SH-SY5Y (cell line): ENCODE measurements around the gene FUOM.

Source experiments
- GATA2 ChIP-seq: IDR thresholded peaks from 2 replicates; pipeline ENCODE4 v1.6.1; 2011; ENCODE audit warnings: mild to moderate bottlenecking, low read depth, low read length
- GATA3 ChIP-seq: IDR thresholded peaks from 2 replicates; pipeline ENCODE4 v1.6.1; 2011; ENCODE audit warnings: low read depth, mild to moderate bottlenecking, low read length, moderate library complexity

FUOM gene

DNA sequence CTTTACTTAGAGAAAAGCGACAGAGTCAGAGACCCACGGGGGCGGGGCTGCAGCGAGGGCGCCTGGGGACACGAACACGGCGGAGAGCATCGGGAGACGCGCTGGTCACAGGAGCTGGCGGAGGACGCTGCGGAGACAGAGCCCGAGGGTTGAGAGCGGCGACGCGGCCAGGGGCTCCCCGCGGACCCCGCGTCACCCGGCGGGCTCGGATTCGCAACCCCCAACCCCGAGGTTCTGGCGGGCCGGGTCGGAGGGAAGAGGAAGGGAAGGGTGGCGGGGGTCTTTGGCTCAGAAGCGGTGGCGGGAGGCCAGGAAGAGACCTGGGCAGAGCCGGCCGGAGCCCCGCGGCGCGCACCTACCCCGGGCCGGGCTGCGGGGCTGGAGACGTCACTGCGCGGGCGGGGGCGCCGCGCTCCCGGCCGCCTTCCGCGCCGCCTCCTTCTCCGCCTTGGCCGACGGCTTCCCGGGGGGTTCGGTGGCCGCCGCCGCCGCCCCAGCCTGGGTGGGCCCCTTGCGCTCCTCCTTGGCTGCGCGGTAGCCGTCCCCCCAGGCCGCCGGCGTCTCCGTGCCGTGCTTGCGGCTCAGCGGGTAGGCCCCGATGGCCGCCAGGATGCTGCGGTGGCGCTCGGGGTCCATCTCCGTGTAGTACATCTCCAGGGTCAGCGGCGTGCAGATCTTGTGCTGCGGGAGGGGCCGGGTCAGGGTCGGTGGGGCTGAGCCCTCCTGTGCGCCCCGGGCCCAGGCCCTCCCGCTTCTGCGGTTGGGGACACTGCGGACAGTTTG is 32.2 kb downstream of the FUOM start:
- TF ChIP-seq GATA2: no peak
- no peak for TF ChIP-seq GATA3

DNA sequence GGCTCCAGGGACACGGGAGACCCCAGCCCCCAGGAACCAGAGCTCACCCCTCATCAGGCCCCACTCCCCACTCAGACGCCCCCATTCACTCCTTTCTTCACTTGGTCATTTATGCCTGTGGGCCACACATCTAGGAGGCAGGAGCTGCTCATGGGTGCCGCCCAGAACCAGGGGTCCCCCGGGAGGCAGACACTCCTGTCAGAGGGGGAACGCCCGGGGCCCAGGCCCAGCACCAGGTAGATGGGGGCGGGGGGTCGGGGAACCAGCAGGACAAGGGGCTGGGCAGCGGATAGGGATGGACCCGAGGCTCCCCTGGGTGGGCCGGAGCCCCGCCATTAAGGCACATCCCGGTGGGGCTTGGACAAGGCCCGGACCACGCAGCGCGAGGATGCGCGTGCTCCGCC is 33.0 kb downstream of the FUOM start:
- TF ChIP-seq GATA2 (no peak), GATA3 (no peak)

DNA sequence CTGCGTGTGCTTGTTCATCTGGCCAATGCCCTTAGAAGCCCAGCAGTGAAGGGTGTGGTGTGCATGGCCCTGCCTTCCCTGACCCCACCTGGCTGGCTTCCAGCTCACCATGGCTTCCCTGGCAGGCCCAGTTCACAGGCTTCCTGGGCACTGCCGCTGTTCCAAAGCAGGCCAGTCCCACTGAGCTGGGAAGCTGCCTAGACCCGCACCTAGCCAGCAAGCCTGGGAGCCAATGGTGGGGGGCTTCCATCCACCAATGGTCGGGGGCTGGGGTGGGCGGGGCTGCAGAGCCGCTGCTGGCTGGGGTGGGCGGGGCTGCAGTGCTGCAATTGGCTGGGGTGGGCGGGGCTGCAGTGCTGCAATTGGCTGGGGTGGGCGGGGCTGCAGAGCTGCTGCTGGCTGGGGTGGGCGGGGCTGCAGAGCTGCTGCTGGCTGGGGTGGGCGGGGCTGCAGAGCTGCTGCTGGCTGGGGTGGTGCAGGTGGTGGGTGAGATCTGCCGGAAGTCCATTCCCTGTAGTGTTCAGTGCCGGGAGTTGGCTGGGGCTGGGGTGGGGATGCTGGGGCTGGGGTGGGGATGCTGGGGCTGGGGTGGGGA is 33.5 kb downstream of the FUOM start:
- TF ChIP-seq GATA2 (no peak), GATA3 (no peak)

GRCh38 chr10:133318494-133319127 is 39.2 kb downstream of the FUOM start:
- TF ChIP-seq GATA2 (no peak), GATA3 (no peak)

- TF ChIP-seq GATA3: no peak
These were observed 41.1 kb downstream of the FUOM start for GRCh38 chr10:133316732-133317131.

DNA sequence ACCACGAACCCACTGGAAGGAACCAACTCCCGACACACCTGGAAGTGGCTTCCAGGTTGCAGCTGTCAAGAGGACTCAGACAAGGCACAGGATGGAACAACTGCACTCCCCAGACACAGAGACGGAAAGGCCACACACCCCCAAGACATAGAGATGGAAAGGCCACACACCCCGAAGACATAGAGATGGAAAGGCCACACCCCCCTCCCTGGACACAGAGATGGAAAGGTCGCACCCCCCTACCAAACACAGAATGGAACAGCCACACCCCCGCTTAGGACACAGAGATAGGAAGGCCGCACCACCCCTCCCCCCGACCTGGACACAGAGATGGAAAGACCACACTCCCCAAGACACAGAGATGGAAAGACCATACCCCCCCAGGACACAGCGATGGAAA is 41.6 kb downstream of the FUOM start:
- TF ChIP-seq GATA2: no peak

DNA sequence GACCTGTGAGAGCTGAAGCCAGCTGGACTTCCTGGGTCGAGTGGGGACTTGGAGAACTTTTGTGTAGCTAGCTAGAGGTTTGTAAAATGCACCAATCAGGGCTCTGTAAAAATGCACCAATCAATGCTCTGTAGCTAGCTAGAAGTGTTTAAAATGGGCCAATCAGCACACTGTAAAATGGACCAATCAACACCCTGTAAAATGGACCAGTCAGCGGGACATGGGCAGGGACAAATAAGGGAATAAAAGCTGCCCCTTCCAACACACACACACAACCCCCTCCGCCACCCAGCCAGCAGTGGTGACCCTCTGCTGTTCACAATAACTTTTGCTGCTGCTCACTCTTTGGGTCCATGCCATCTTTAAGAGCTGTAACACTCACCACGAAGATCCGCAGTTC is 42.0 kb downstream of the FUOM start:
- TF ChIP-seq GATA2: no peak
- TF ChIP-seq GATA3: no peak

DNA sequence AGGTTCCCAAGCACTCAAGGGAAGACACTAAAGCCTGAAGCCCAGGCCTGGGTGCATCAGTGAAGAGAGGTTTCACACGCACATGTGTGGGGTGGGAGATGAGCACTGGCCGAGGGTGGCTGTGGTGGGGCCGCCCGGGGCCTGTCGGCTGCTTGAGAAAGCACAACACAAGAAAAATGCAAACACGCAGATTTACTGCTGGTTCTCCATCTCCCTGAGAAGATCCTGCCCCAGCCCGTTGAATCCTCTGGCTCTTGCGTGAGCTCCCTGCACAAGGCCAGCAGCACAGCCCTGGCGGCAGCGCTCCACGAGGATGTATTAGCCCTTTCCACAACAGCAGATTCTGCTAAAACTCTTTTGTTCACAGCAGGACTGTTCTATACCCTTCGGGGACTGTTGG is 42.9 kb downstream of the FUOM start:
- no peak for TF ChIP-seq GATA3

DNA sequence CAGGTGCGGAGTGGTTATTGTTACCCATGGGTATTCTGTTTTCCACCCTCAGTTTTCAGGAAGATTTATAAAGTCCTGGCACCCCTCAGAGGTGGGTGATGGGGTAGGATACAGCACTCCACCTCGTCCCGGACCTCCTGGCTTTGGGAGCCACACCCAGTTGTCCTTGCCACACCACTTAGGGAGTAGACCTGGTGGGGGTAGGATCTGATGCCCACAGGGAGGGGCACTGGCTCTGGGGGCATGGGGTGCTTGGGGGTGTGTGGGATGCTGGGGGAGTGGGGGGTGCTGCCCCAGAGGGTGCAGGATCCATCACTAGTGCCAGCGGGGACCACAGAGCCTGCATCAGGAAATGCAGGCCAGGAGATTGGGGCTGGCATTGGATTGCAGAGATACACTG is 44.6 kb downstream of the FUOM start:
- no peak for TF ChIP-seq GATA3
- no peak for TF ChIP-seq GATA2

GRCh38 chr10:133312769-133313145 is 45.1 kb downstream of the FUOM start:
- TF ChIP-seq GATA3 (no peak), GATA2 (no peak)

GRCh38 chr10:133312016-133312768 is 45.6 kb downstream of the FUOM start:
- TF ChIP-seq GATA2 (no peak), GATA3 (no peak)

DNA sequence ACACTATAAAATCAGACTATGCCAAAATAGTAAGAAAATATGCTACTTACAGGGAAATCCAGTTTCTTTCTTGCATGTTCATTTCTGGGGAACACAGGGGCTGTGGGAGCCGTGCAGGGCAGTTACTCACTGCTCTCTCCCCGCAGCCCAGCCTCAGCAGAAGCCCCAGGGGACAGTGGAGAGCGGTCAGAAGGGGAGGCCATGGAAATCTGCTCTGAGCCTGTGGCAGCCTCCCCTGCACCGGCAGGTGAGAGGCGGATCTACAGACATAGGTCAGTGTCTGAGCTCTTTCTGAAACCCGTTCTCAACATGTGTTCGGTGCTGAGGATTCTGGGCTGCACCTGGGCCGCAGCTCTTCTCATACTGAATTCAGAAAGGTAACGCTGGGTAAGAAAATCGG is 46.2 kb downstream of the FUOM start:
- no peak for TF ChIP-seq GATA2
- TF ChIP-seq GATA3: no peak

DNA sequence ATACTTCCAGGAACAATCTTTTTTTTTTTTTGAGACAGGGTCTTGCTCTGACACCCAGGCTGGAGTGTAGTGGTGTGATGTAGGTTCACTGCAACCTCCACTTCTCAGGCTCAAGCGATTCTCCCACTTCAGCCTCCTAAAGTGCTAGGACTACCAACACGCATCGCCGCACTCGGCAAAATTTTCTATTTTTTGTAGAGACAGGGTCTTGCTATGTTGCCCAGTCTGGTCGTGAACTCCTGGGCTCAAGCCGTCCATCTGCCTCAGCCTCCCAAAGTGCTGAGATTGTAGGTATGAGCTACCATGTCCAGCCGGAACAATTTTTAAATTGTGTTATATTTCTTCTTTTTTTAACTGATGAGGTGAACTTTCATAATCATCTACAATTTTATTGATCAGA is 47.0 kb downstream of the FUOM start:
- TF ChIP-seq GATA3: no peak
- TF ChIP-seq GATA2: no peak

DNA sequence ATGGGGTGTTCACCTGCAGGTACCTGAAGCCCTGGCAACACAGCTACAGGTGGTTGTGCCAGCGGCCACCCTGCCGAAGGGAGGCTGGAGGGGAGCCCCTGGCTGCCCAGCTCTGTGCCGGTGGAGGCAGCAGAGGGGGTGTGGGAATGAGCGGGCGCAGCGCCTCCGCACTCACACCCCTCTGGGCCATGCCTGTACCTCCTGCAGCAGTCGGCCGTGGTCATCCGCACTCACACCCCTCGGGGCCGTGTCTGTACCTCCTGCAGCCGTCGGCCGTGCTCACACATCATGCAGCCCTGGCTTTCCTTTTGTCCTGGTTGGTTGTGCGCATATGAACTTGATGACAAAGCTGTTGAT is 47.4 kb downstream of the FUOM start:
- TF ChIP-seq GATA2 (no peak), GATA3 (no peak)

GRCh38 chr10:133309720-133310398 is 48.0 kb downstream of the FUOM start:
- TF ChIP-seq GATA2 (no peak), GATA3 (no peak)
